CD8-positive, alpha-beta memory T cell (primary cell): Measurements from ENCODE around the gene EMD. TPM values are rescaled to one million over a fixed set of nuclear protein-coding genes. Genes with fewer than 3 reads are reported as not detected.

Experiments used
- CTCF ChIA-PET: fragments of 350-600 bp; sonication (Branson Sonifier 250); formaldehyde crosslinking; loops from one replicate; lab custom pipeline; 2021; ENCODE audit warnings: antibody characterized with exemption; lab: Charles Lee
- POLR2A ChIA-PET: fragments of 350-600 bp; sonication (Branson Sonifier 250); formaldehyde crosslinking; loops from one replicate; lab custom pipeline; 2021; ENCODE audit warnings: antibody characterized with exemption; lab: Charles Lee
- DNase-seq, 5 donors: peaks; one replicate each; pipeline versions ENCODE4 v3.0.0 to v3.0.0-alpha.2; 2020 to 2022; ENCODE audit warnings: mixed read lengths in 1 of 5
- H3K27ac ChIP-seq: one replicate; pipeline ENCODE4 v1.7.0; 2013; ENCODE audit warnings: low read depth, mild to moderate bottlenecking, low read length, moderate library complexity
- H3K27me3 ChIP-seq: 2 replicates; pipeline ENCODE4 v1.7.0; 2013; ENCODE audit warnings: low read length, mild to moderate bottlenecking; ENCODE audit not compliant: insufficient read depth, poor library complexity, severe bottlenecking
- H3K36me3 ChIP-seq: 2 replicates; pipeline ENCODE4 v1.7.0; 2013; ENCODE audit warnings: mild to moderate bottlenecking, low read length, moderate library complexity; ENCODE audit not compliant: insufficient read depth
- H3K4me1 ChIP-seq: 2 replicates; pipeline ENCODE4 v1.7.0; 2013; ENCODE audit warnings: mild to moderate bottlenecking, low read length, moderate library complexity; ENCODE audit not compliant: insufficient read depth
- H3K4me3 ChIP-seq: 2 replicates; pipeline ENCODE4 v1.7.0; 2013; ENCODE audit warnings: mild to moderate bottlenecking, low read length
- H3K9me3 ChIP-seq: 2 replicates; pipeline ENCODE4 v1.7.0; 2013; ENCODE audit warnings: mild to moderate bottlenecking, low read length
- H3K27ac Mint-ChIP-seq, 8 donors: one replicate each; pipeline ENCODE4 v1.8.0; 2020 to 2021; ENCODE audit warnings: mixed read lengths in 8 of 8, mild to moderate bottlenecking in 6 of 8, inconsistent platforms in 3 of 8, moderate library complexity in 3 of 8
- H3K27me3 Mint-ChIP-seq, 2 donors: one replicate each; pipeline ENCODE4 v1.8.0; 2020 to 2021; ENCODE audit warnings: mixed read lengths in 2 of 2, mild to moderate bottlenecking in 1 of 2, moderate library complexity in 1 of 2
- H3K36me3 Mint-ChIP-seq, 3 donors: one replicate each; pipeline ENCODE4 v1.8.0; 2020 to 2021; ENCODE audit warnings: mixed read lengths in 3 of 3, inconsistent platforms in 1 of 3, mild to moderate bottlenecking in 1 of 3
- H3K4me1 Mint-ChIP-seq, 3 donors: one replicate each; pipeline ENCODE4 v1.8.0; 2020 to 2021; ENCODE audit warnings: mixed read lengths in 3 of 3, inconsistent platforms in 1 of 3, mild to moderate bottlenecking in 1 of 3
- H3K4me3 Mint-ChIP-seq, 7 donors: one replicate each; pipeline ENCODE4 v1.8.0; 2020 to 2021; ENCODE audit warnings: mixed read lengths in 7 of 7, mild to moderate bottlenecking in 6 of 7, moderate library complexity in 4 of 7, inconsistent platforms in 2 of 7
- H3K9me3 Mint-ChIP-seq, 5 donors: one replicate each; pipeline ENCODE4 v1.8.0; 2020 to 2022; ENCODE audit warnings: mixed read lengths in 5 of 5, mild to moderate bottlenecking in 3 of 5, moderate library complexity in 2 of 5, inconsistent platforms in 1 of 5
- polyA plus RNA-seq: library from polyadenylated mRNA; unstranded; fragments of 300-500 nt; fragmentation: Illumina TruSeq; gene quantifications from one replicate; pipeline ENCODE4 v1.2.3, GENCODE V29; 2021
- total RNA-seq, 2 experiments: library from RNA; stranded (reverse); gene quantifications; one replicate each; pipeline ENCODE4 v1.2.3, GENCODE V29; 2021

The EMD gene
- total and polyA plus RNA-seq, 3 experiments from 2014 or later = 37.2 to 119 (median 107) TPM

DNA sequence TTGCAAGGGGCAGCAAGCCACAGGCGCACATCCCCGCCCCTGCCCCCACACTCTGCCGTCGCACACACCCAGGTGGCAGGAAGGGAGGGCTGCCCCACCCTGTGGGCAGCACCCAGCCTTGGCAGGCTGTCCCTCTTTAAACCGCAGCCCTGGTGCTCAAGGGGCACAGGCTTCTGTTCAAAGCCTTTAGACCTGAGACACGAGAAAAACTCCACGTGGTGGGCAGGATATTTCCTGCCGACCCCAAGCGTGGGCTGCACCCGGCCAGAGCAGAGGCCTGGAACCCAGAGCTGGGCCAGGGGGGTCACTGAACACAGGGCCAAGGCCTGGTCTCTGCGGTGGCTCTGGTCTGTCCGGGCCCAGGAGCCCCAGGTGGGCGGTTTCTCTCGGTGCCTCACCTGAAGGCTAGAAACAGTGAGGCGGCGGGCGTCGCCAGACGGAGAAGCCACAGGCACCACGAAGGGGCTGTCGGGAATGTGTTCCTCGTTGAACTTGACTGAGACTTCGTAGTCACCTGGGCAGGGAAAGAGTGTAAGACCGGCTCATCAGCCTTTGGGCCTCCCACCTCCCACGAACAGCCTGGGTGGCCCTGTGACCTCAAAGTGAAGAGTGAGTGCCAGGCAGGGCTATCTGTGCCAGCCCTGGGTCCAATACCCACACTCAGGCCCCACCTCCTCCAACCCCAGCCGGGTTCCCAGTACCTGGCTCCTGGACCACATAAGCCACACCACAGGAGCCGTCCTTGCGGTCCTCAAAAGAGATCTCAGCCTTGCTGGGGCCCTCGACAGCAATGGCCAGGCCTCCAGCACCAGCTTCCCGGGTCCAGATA lies 27.7 kb upstream of the EMD start:
- Histone ChIP-seq H3K36me3 (peaks cover 38% of the 10 kb centered on the region), H3K9me3 (no peaks in the 10 kb centered on the region), H3K4me1 (peaks cover 75% of the 10 kb centered on the region), H3K4me3 (no peak overlapping the region), H3K27me3 (no peaks in the 10 kb centered on the region), H3K27ac (peak overlapping the region; percentile 47)
- peak in 4 of 5 donors; percentile 47 to 81 (median 72) for DNase-seq
- peak overlapping the region; percentile 45 to 87 (median 75) for H3K4me3 Mint-ChIP-seq
- CTCF ChIA-PET = interaction anchor here (1.9 to 2.1 kb wide), 2 partner anchors 17 to 23 kb away, joined by 5 to 8 read pairs; partner anchors contain the start of gene FLNA
- peaks cover 0 to 2% (median 0%) of the 10 kb centered on the region in 5 donors for H3K9me3 Mint-ChIP-seq
- POLR2A ChIA-PET = interaction anchor here (1.3 kb wide), 2 partner anchors 16 to 18 kb away, joined by 3 to 5 read pairs; no protein-coding TSS in a partner anchor
- H3K36me3 Mint-ChIP-seq = peaks cover 0 to 79% (median 0%) of the 10 kb centered on the region in 3 donors
- H3K4me1 Mint-ChIP-seq = peaks cover 65 to 81% (median 67%) of the 10 kb centered on the region in 3 donors
- H3K27me3 Mint-ChIP-seq = peaks cover 0 to 2% of the 10 kb centered on the region in 2 donors
- H3K27ac Mint-ChIP-seq = peak overlapping the region; percentile 82 to 100 (median 96)

DNA sequence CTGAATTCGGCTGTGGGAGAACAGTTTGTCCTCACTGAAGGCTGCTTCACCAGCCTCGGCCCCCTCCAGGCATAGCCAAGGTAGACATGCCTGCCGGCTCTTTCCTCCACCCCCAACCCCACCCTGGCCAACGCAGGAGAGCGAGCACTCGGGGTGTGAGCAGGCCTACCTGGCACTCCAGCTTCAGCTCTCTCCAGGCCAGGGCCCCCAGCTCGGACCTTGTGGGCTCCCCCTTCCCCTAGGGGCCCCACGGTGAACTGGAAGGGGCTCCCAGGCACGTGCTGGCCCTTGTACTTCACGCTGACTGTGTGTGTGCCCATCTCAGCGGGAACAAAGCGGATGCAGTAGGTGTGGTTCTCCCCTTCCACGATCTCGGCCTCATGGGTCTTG lies 27.1 kb upstream of the EMD start:
- Histone ChIP-seq H3K27ac (peak overlapping the region; percentile 47), H3K4me3 (no peak overlapping the region), H3K9me3 (no peaks in the 10 kb centered on the region), H3K4me1 (peaks cover 76% of the 10 kb centered on the region), H3K36me3 (peaks cover 38% of the 10 kb centered on the region), H3K27me3 (no peaks in the 10 kb centered on the region)
- Mint-ChIP-seq H3K36me3 (peaks cover 0 to 83% (median 0%) of the 10 kb centered on the region in 3 donors), H3K9me3 (peaks cover 0 to 2% (median 0%) of the 10 kb centered on the region in 5 donors), H3K4me1 (peaks cover 63 to 83% (median 68%) of the 10 kb centered on the region in 3 donors), H3K4me3 (peak overlapping the region in 6 of 7 donors; percentile 45 to 77 (median 66)), H3K27ac (peak overlapping the region; percentile 82 to 100 (median 96)), H3K27me3 (peaks cover 0 to 2% of the 10 kb centered on the region in 2 donors)
- POLR2A ChIA-PET = interaction anchor here (1.3 kb wide), 2 partner anchors 16 to 17 kb away, joined by 3 to 5 read pairs; no protein-coding TSS in a partner anchor
- peak in 1 of 5 donors; percentile 8 for DNase-seq
- CTCF ChIA-PET = no interaction called here

GRCh38 chrX:154352466-154352865 lies 26.6 kb upstream of the EMD start:
- peaks cover 0 to 82% (median 0%) of the 10 kb centered on the region in 3 donors for H3K36me3 Mint-ChIP-seq
- Histone ChIP-seq H3K4me3 (no peak overlapping the region), H3K27ac (no peak overlapping the region), H3K9me3 (no peaks in the 10 kb centered on the region), H3K27me3 (no peaks in the 10 kb centered on the region), H3K4me1 (peaks cover 76% of the 10 kb centered on the region), H3K36me3 (peaks cover 41% of the 10 kb centered on the region)
- peaks cover 59 to 81% (median 66%) of the 10 kb centered on the region in 3 donors for H3K4me1 Mint-ChIP-seq
- H3K9me3 Mint-ChIP-seq = peaks cover 0 to 2% (median 0%) of the 10 kb centered on the region in 5 donors
- DNase-seq = peak in 1 of 5 donors; percentile 46
- ChIA-PET CTCF (no interaction called here), POLR2A (interaction anchor here (1.3 kb wide), 2 partner anchors 15 to 17 kb away, joined by 3 to 5 read pairs; no protein-coding TSS in a partner anchor)
- peak overlapping the region in 4 of 7 donors; percentile 16 to 75 (median 42) for H3K4me3 Mint-ChIP-seq
- H3K27me3 Mint-ChIP-seq = peaks cover 0 to under 1% of the 10 kb centered on the region in 2 donors
- peak overlapping the region; percentile 29 to 100 (median 96) for H3K27ac Mint-ChIP-seq

GRCh38 chrX:154353172-154353843 lies 25.8 kb upstream of the EMD start:
- Histone ChIP-seq H3K9me3 (no peaks in the 10 kb centered on the region), H3K27me3 (no peaks in the 10 kb centered on the region), H3K4me1 (peaks cover 79% of the 10 kb centered on the region), H3K36me3 (peaks cover 49% of the 10 kb centered on the region), H3K27ac (no peak overlapping the region), H3K4me3 (no peak overlapping the region)
- no peaks in the 10 kb centered on the region for H3K27me3 Mint-ChIP-seq
- H3K4me3 Mint-ChIP-seq = peak overlapping the region in 2 of 7 donors; percentile 15 to 16
- DNase-seq = peak in 1 of 5 donors; percentile 0
- peaks cover 0 to 85% (median 0%) of the 10 kb centered on the region in 3 donors for H3K36me3 Mint-ChIP-seq
- POLR2A ChIA-PET = interaction anchor here (1.1 to 1.5 kb wide), 2 partner anchors 10 to 15 kb away, joined by 3 to 5 read pairs; no protein-coding TSS in a partner anchor
- peak overlapping the region in 4 of 8 donors; percentile 46 to 98 (median 74) for H3K27ac Mint-ChIP-seq
- H3K4me1 Mint-ChIP-seq = peaks cover 52 to 80% (median 64%) of the 10 kb centered on the region in 3 donors
- peaks cover 0 to 2% (median 0%) of the 10 kb centered on the region in 5 donors for H3K9me3 Mint-ChIP-seq
- CTCF ChIA-PET = interaction anchor here (1.0 kb wide), 1 partner anchor 9 kb away, joined by 3 read pairs; no protein-coding TSS in a partner anchor

DNA sequence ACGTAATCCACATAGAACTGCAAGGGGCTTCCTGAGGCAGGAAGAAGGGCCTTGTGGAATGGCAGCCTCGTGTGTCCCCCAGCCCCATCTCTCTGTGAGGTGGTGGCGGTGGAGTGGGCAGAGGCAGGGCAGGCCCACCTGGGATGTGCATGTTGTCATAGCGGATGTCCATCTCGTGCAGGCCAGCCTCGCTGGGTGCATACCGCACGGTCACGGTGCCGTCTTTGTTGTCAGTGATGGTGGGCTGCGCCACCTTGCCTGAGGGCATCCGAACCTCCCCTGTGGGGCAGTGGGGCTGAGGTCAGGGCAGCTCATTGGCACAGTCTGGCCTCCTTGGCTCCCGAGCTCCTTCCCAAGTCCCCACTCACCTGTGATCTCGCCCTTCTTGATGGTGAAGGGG lies 25.1 kb upstream of the EMD start:
- Histone ChIP-seq H3K4me1 (peaks cover 82% of the 10 kb centered on the region), H3K27me3 (no peaks in the 10 kb centered on the region), H3K36me3 (peaks cover 54% of the 10 kb centered on the region), H3K4me3 (no peak overlapping the region), H3K9me3 (no peaks in the 10 kb centered on the region), H3K27ac (no peak overlapping the region)
- peaks cover 0 to 87% (median 4%) of the 10 kb centered on the region in 3 donors for H3K36me3 Mint-ChIP-seq
- peaks cover 47 to 81% (median 65%) of the 10 kb centered on the region in 3 donors for H3K4me1 Mint-ChIP-seq
- peak overlapping the region in 2 of 7 donors; percentile 15 to 37 for H3K4me3 Mint-ChIP-seq
- H3K27ac Mint-ChIP-seq = peak overlapping the region in 4 of 8 donors; percentile 15 to 98 (median 74)
- DNase-seq = peak in 1 of 5 donors; percentile 47
- ChIA-PET CTCF (interaction anchor here (1.0 kb wide), 1 partner anchor 8 kb away, joined by 3 read pairs; no protein-coding TSS in a partner anchor), POLR2A (interaction anchor here (1.1 to 1.6 kb wide), 3 partner anchors 9 to 14 kb away, joined by 3 to 5 read pairs (median 4); no protein-coding TSS in a partner anchor)
- H3K9me3 Mint-ChIP-seq = peaks cover 0 to under 1% (median 0%) of the 10 kb centered on the region in 5 donors
- H3K27me3 Mint-ChIP-seq = no peaks in the 10 kb centered on the region

DNA sequence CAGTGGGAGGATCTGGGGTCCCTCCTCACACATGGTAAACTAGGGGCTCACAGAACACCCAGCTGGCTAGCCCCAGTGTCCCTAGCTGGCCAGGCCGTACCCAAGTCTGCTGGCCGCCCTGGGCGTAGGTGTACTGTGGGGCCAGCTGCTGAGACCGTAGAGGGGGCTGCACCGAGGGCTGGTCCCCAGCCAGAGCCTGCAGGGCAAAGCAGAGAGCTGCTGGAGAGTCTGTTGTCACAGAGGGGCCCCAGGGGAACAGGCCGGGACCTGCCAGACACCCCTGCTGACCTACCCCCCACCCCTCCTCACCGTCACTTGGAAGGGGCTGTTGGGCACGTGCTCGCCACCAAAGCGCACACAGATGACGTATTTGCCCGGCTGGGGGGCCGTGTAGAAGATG lies 24.6 kb upstream of the EMD start:
- H3K27me3 ChIP-seq = no peaks in the 10 kb centered on the region
- Mint-ChIP-seq H3K27me3 (no peaks in the 10 kb centered on the region), H3K9me3 (no peaks in the 10 kb centered on the region), H3K4me3 (peak overlapping the region in 2 of 7 donors; percentile 27 to 34), H3K36me3 (peaks cover 0 to 83% (median 4%) of the 10 kb centered on the region in 3 donors), H3K27ac (peak overlapping the region in 5 of 8 donors; percentile 36 to 98 (median 51)), H3K4me1 (peaks cover 42 to 77% (median 60%) of the 10 kb centered on the region in 3 donors)
- no peak overlapping the region for H3K4me3 ChIP-seq
- peaks cover 82% of the 10 kb centered on the region for H3K4me1 ChIP-seq
- POLR2A ChIA-PET = interaction anchor here (1.1 to 1.6 kb wide), 3 partner anchors 8 to 17 kb away, joined by 4 to 5 read pairs (median 4); no protein-coding TSS in a partner anchor
- CTCF ChIA-PET = no interaction called here
- no peak overlapping the region for H3K27ac ChIP-seq
- DNase-seq = peak in 1 of 5 donors; percentile 0
- peaks cover 52% of the 10 kb centered on the region for H3K36me3 ChIP-seq
- H3K9me3 ChIP-seq = no peaks in the 10 kb centered on the region
